H9 (cell line): ENCODE data around the gene PPP1R16B. TPM values are rescaled to one million over a fixed set of nuclear protein-coding genes. Genes with fewer than 3 reads are reported as not detected.

Experiments used
- DNase-seq: peaks from one replicate; pipeline ENCODE4 v3.0.0-alpha.2; 2017
- H2AFZ ChIP-seq: one replicate; pipeline ENCODE4 v1.6.1; 2013; ENCODE audit warnings: mild to moderate bottlenecking, low read length, control low read depth, moderate library complexity
- H2AK5ac ChIP-seq: 2 replicates; pipeline ENCODE4 v1.6.1; 2013; ENCODE audit warnings: low read length, control low read depth, mixed read lengths; ENCODE audit not compliant: insufficient read length
- H2BK120ac ChIP-seq: one replicate; pipeline ENCODE4 v1.6.1; 2013; ENCODE audit warnings: low read depth, mild to moderate bottlenecking, low read length, control low read depth, inconsistent platforms; ENCODE audit not compliant: poor library complexity, severe bottlenecking
- H2BK12ac ChIP-seq: 2 replicates; pipeline ENCODE4 v1.6.1; 2013; ENCODE audit warnings: low read length, control low read depth, mixed read lengths, low read depth; ENCODE audit not compliant: insufficient read length
- H2BK15ac ChIP-seq: 2 replicates; pipeline ENCODE4 v1.6.1; 2013; ENCODE audit warnings: low read depth, low read length, control low read depth
- H2BK20ac ChIP-seq: one replicate; pipeline ENCODE4 v1.6.1; 2013; ENCODE audit warnings: low read depth, mild to moderate bottlenecking, low read length, control low read depth, inconsistent platforms; ENCODE audit not compliant: poor library complexity, severe bottlenecking
- H2BK5ac ChIP-seq: 2 replicates; pipeline ENCODE4 v1.6.1; 2013; ENCODE audit warnings: low read length, control low read depth, mixed read lengths; ENCODE audit not compliant: insufficient read length
- H3K14ac ChIP-seq: 2 replicates; pipeline ENCODE4 v1.6.1; 2013; ENCODE audit warnings: low read length, control low read depth; ENCODE audit not compliant: insufficient read depth
- H3K18ac ChIP-seq: 2 replicates; pipeline ENCODE4 v1.6.1; 2013; ENCODE audit warnings: low read depth, mild to moderate bottlenecking, mixed read lengths, low read length, control low read depth; ENCODE audit not compliant: insufficient read length
- H3K23ac ChIP-seq: 2 replicates; pipeline ENCODE4 v1.6.1; 2013; ENCODE audit warnings: low read length, control low read depth, mixed read lengths, low read depth; ENCODE audit not compliant: insufficient read length
- H3K23me2 ChIP-seq: 2 replicates; pipeline ENCODE4 v1.6.1; 2013; ENCODE audit warnings: low read depth, mild to moderate bottlenecking, mixed read lengths, low read length, control low read depth; ENCODE audit not compliant: insufficient read length, poor library complexity, severe bottlenecking
- H3K27ac ChIP-seq: 2 replicates; pipeline ENCODE4 v1.5.1; 2013; ENCODE audit warnings: low read length, control low read depth, mixed read lengths, low read depth; ENCODE audit not compliant: insufficient read length
- H3K27me3 ChIP-seq: 2 replicates; pipeline ENCODE4 v1.6.1; 2013; ENCODE audit warnings: low read length, control low read depth, inconsistent platforms; ENCODE audit not compliant: insufficient read depth
- H3K4ac ChIP-seq: 2 replicates; pipeline ENCODE4 v1.6.1; 2013; ENCODE audit warnings: low read depth, mild to moderate bottlenecking, control low read depth, inconsistent platforms, low read length, moderate library complexity
- H3K4me1 ChIP-seq: 2 replicates; pipeline ENCODE4 v1.6.1; 2013; ENCODE audit warnings: low read length, control low read depth, inconsistent platforms; ENCODE audit not compliant: insufficient read depth
- H3K4me2 ChIP-seq: 2 replicates; pipeline ENCODE4 v1.6.1; 2013; ENCODE audit warnings: low read length, control low read depth, mixed read lengths; ENCODE audit not compliant: insufficient read length, insufficient read depth
- H3K56ac ChIP-seq: 2 replicates; pipeline ENCODE4 v1.6.1; 2013; ENCODE audit warnings: low read depth, mild to moderate bottlenecking, mixed read lengths, low read length, control low read depth; ENCODE audit not compliant: insufficient read length
- H3K79me1 ChIP-seq: 2 replicates; pipeline ENCODE4 v1.6.1; 2013; ENCODE audit warnings: low read depth, mild to moderate bottlenecking, moderate library complexity, low read length, control low read depth, inconsistent platforms; ENCODE audit not compliant: insufficient read depth, poor library complexity, severe bottlenecking
- H3K79me2 ChIP-seq: 2 replicates; pipeline ENCODE4 v1.6.1; 2013; ENCODE audit warnings: low read length, control low read depth, inconsistent platforms; ENCODE audit not compliant: insufficient read depth
- H3K9ac ChIP-seq: 2 replicates; pipeline ENCODE4 v1.6.1; 2013; ENCODE audit warnings: low read length, control low read depth, mixed read lengths; ENCODE audit not compliant: insufficient read length; ENCODE audit errors: extremely low read depth
- H3K9me3 ChIP-seq: one replicate; pipeline ENCODE4 v1.6.1; 2013; ENCODE audit warnings: low read depth, low read length, inconsistent platforms; ENCODE audit not compliant: control insufficient read depth
- H3T11ph ChIP-seq: one replicate; pipeline ENCODE4 v1.6.1; 2013; ENCODE audit warnings: mild to moderate bottlenecking, low read length, control low read depth, inconsistent platforms
- H4K20me1 ChIP-seq: one replicate; pipeline ENCODE4 v1.6.1; 2013; ENCODE audit not compliant: control insufficient read depth, insufficient read length, insufficient read depth
- H4K5ac ChIP-seq: 2 replicates; pipeline ENCODE4 v1.6.1; 2013; ENCODE audit warnings: low read depth, mild to moderate bottlenecking, mixed read lengths, low read length, control low read depth; ENCODE audit not compliant: insufficient read length
- H4K8ac ChIP-seq: replicated peaks from 2 replicates; pipeline ENCODE4 v1.6.1; 2013; ENCODE audit warnings: low read length, control low read depth, mixed read lengths, low read depth; ENCODE audit not compliant: insufficient read length
- H4K91ac ChIP-seq: 2 replicates; pipeline ENCODE4 v1.6.1; 2013; ENCODE audit warnings: low read depth, mild to moderate bottlenecking, moderate library complexity, mixed read lengths, low read length, control low read depth; ENCODE audit not compliant: insufficient read length
- H3K27ac Mint-ChIP-seq, 3 experiments: 2 replicates in 2 of 3; 3 replicates in 1 of 3; pipeline ENCODE4 v1.8.0; 2020 to 2021; ENCODE audit warnings: mixed read lengths in 3 of 3, mild to moderate bottlenecking in 1 of 3, moderate library complexity in 1 of 3
- H3K27me3 Mint-ChIP-seq: 2 replicates; pipeline ENCODE4 v1.8.0; 2021; ENCODE audit warnings: low read depth, mild to moderate bottlenecking, moderate library complexity, mixed read lengths
- H3K36me3 Mint-ChIP-seq, 3 experiments: 2 replicates in 2 of 3; 3 replicates in 1 of 3; pipeline ENCODE4 v1.8.0; 2020 to 2021; ENCODE audit warnings: low read depth in 3 of 3, mixed read lengths in 3 of 3; ENCODE audit not compliant: insufficient read depth in 1 of 3
- H3K4me1 Mint-ChIP-seq, 2 experiments: 2 replicates each; pipeline ENCODE4 v1.8.0; 2020; ENCODE audit warnings: mixed read lengths in 2 of 2
- H3K4me3 Mint-ChIP-seq, 2 experiments: 2 replicates in 1 of 2; 3 replicates in 1 of 2; pipeline ENCODE4 v1.8.0; 2020 to 2021; ENCODE audit warnings: mild to moderate bottlenecking in 2 of 2, mixed read lengths in 2 of 2, moderate library complexity in 1 of 2
- H3K9me3 Mint-ChIP-seq, 2 experiments: 2 replicates in 1 of 2; 3 replicates in 1 of 2; pipeline ENCODE4 v1.8.0; 2020; ENCODE audit warnings: mild to moderate bottlenecking in 2 of 2, mixed read lengths in 2 of 2, moderate library complexity in 1 of 2
- CTCF ChIP-seq: fragments of 200-600 bp; sonication (generic); conservative IDR thresholded peaks from 3 replicates; pipeline ENCODE4 v1.8.0; 2021; ENCODE audit warnings: antibody characterized with exemption, mild to moderate bottlenecking
- WGBS: extraction: QIAGEN DNeasy Blood & Tissue Kit; methylation state at CpG from one replicate; pipeline ENCODE4 v1.1.7; 2013; ENCODE audit warnings: missing lambda C conversion rate, low lambda C conversion rate, mixed read lengths; ENCODE audit not compliant: insufficient read length; ENCODE audit errors: extremely low coverage; 5-methylcytosine and 5-hydroxymethylcytosine counted together
- total RNA-seq: library from RNA; stranded (reverse); gene quantifications from 2 replicates; pipeline ENCODE4 v1.2.1, GENCODE V29; 2021

Gene PPP1R16B
- total RNA-seq, 1 experiment from 2014 or later = 8.2 TPM

GRCh38 chr20:38782275-38782674, 23.2 kb upstream of the PPP1R16B start:
- Histone ChIP-seq H3K9me3 (no peaks in the 10 kb centered on the region), H4K91ac (no peak overlapping the region), H2BK120ac (no peak overlapping the region), H3K56ac (no peak overlapping the region), H2AK5ac (no peak overlapping the region), H2BK20ac (no peak overlapping the region), H4K5ac (no peak overlapping the region), H3K23me2 (no peaks in the 10 kb centered on the region), H2BK15ac (no peak overlapping the region), H3K9ac (no peak overlapping the region), H3K27ac (no peak overlapping the region), H2AFZ (no peak overlapping the region), H2BK5ac (no peak overlapping the region), H3K4me1 (peaks cover 4% of the 10 kb centered on the region; the same call in 1 of the 2 replicates), H3K27me3 (no peaks in the 10 kb centered on the region), H2BK12ac (peak overlapping the region; percentile 57), H3K79me2 (no peaks in the 10 kb centered on the region), H3K4me2 (no peak overlapping the region), H4K8ac (no peak overlapping the region), H3K18ac (no peak overlapping the region), H3K79me1 (no peaks in the 10 kb centered on the region), H4K20me1 (no peaks in the 10 kb centered on the region), H3K14ac (no peak overlapping the region), H3T11ph (no peak overlapping the region), H3K4ac (no peak overlapping the region), H3K23ac (no peak overlapping the region)
- peaks cover 24 to 29% of the 10 kb centered on the region in 2 experiments for H3K4me1 Mint-ChIP-seq
- no peak for TF ChIP-seq CTCF
- H3K36me3 Mint-ChIP-seq = peaks cover 0 to 5% (median 0%) of the 10 kb centered on the region in 3 experiments; a peak in 2 of 7 replicates
- no peaks in the 10 kb centered on the region; a peak in 1 of 5 replicates for H3K9me3 Mint-ChIP-seq
- no CpG with 5 or more reads among the region's 3 CpGs for WGBS
- H3K27me3 Mint-ChIP-seq = no peaks in the 10 kb centered on the region
- peak overlapping the region in 1 of 3 experiments; percentile 72; a peak in 2 of 7 replicates for H3K27ac Mint-ChIP-seq
- DNase-seq = no peak
- H3K4me3 Mint-ChIP-seq = no peak overlapping the region
